Transverse colon (tissue), 3 donors: Measurements from ENCODE around the gene UCKL1.

Experiments
- POLR2A ChIP-seq: fragments of 450-650 bp; IDR thresholded peaks from one replicate; pipeline ENCODE4 v1.6.1; 2016; ENCODE audit warnings: antibody characterized with exemption, mild to moderate bottlenecking, moderate library complexity
- TF ChIP-seq, protein P1 (sequence below), 5 experiments: fragments of 200-600 bp in 3 of 5; fragments of 450-650 bp in 2 of 5; sonication (generic) in 3 of 5; IDR thresholded peaks; 1 replicate in 2 of 5; 2 replicates in 3 of 5; pipeline ENCODE4 v1.5.1; 2016 to 2017; ENCODE audit warnings: antibody characterized with exemption in 5 of 5, inconsistent platforms in 3 of 5, mild to moderate bottlenecking in 2 of 5, moderate library complexity in 1 of 5

DNA sequence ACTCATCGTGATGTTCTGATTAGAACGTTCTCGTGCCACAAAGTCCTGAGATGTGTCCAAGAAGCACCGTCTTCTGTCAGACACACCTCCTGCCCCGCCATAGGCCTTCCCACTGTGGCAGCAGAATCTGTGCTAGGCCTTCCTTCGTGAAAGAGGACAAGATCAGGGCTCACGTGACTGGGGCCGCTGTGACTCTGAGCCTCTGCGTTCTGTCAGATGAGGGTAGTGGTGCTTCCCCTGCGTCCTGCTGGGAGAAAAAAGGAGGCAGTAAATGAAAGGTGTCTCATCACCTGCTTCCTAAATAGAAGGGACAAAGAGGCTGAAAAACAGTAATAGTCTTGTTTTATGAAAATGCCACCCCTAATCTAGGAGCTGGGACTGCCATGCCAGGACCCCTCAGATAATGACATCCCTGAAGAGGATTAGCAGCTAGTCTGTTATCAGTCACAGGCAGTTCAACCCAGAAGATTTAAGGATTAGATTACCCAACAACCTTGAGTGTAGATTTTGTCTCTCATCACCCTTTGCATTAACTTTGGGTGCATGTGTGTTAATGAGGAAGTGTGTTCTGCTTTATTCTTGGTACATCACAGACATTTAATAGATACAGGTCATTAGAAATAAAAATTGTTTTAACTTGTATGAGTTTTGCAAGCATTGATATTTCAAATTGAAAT lies 57.2 kb downstream of the UCKL1 start:
- TF ChIP-seq, protein P1, sequence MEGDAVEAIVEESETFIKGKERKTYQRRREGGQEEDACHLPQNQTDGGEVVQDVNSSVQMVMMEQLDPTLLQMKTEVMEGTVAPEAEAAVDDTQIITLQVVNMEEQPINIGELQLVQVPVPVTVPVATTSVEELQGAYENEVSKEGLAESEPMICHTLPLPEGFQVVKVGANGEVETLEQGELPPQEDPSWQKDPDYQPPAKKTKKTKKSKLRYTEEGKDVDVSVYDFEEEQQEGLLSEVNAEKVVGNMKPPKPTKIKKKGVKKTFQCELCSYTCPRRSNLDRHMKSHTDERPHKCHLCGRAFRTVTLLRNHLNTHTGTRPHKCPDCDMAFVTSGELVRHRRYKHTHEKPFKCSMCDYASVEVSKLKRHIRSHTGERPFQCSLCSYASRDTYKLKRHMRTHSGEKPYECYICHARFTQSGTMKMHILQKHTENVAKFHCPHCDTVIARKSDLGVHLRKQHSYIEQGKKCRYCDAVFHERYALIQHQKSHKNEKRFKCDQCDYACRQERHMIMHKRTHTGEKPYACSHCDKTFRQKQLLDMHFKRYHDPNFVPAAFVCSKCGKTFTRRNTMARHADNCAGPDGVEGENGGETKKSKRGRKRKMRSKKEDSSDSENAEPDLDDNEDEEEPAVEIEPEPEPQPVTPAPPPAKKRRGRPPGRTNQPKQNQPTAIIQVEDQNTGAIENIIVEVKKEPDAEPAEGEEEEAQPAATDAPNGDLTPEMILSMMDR (IDR thresholded peaks at IDR 0.05) = no peak
- TF ChIP-seq POLR2A = no peak
